Stimulated activated CD4-positive, alpha-beta T cell treated with anti-CD3 and anti-CD28 coated beads, Interleukin-2, amount 100 ng/mL, for 48 hours (primary cell): ENCODE results near the gene CACNA1E.

ENCODE experiments used
- DNase-seq, 2 donors: peaks; one replicate each; pipeline ENCODE4 v3.0.0-alpha.2; 2020

The CACNA1E gene

DNA sequence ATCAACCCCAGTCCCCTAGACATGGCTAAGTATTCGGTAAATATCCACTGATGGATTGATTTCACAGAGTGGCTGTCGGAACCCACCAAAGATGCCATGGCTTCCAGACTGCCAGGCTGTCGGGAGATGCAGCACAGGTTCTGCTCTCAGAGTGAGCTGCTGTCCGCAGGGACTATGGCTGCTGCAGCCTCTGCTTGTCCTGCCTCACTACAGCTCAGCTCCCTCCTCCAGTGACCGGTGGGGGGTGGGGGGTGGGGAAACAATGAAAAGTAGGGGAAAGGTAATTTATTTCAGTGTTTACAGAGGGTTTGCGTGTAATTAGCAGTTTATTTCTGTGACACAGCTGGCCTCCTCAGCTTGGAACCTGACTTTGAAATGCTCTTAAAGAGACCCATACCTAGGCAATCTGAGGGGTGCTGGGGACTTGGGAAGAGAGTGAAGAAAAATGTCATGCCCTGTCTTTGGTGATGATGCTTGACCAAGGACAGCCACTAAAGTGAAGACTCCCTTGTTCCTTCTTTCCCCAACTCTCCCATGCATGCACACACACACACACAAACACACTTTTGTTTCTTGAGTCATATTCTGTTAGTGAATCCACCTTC lies 109.0 kb downstream of the CACNA1E start:
- no peak for DNase-seq

- DNase-seq = no peak
These were observed 109.7 kb downstream of the CACNA1E start for GRCh38 chr1:181593042-181593441.

- no peak for DNase-seq
These were observed 111.2 kb downstream of the CACNA1E start for GRCh38 chr1:181594553-181594952.

DNA sequence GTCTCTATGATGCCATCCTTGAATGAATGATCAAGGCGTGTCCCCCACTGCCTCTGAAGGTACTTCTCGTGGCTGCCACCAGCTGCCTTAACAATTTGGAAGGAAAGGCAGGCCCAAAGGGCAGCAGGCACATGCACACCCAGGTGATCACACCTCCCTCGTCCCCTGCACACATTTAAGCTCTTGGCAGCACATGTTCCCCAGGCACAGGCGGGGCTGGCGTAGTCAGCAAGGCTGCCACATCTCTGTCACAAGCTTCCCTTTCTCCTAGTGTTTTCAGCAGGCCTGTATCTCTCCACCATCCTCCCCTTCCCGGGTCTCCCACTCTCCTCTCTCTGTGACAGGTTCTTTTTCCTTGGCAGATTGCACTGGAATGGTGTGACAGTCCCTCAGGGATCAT lies 111.9 kb downstream of the CACNA1E start:
- no peak for DNase-seq

GRCh38 chr1:181601186-181601950 lies 118.1 kb downstream of the CACNA1E start:
- DNase-seq = no peak

DNA sequence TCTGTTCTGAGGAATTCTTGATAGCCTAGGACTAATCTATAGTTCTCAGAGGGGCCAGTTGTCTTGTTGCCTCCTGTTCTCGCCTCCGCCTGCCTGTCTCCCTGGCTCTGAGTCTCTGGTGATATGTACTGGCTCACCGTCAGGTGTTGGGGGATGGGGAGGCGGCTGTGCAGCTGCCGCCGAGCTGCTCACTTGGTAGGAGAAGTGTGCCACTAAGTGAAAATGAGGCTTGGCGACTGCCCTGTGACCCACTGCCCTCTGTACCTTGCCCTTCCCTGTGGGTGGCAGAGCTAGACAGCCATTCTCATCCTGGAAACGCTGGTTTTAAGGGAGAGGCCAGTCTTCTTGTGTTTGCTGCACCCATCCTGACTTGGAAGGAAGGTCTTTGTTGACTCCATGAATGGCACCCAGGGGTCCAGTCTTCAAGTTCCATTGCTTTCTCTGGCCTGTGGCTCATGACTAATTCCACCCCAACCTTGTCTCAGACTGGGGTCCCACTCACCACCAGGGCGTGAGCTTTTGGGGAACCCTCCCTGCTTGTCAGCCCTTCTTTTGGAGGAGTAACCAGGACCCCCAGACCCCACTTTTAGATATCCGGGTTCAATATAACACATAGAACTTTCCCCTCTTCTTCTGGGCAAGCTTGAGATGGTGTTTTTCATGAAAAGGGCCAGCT lies 120.6 kb downstream of the CACNA1E start:
- no peak for DNase-seq

DNA sequence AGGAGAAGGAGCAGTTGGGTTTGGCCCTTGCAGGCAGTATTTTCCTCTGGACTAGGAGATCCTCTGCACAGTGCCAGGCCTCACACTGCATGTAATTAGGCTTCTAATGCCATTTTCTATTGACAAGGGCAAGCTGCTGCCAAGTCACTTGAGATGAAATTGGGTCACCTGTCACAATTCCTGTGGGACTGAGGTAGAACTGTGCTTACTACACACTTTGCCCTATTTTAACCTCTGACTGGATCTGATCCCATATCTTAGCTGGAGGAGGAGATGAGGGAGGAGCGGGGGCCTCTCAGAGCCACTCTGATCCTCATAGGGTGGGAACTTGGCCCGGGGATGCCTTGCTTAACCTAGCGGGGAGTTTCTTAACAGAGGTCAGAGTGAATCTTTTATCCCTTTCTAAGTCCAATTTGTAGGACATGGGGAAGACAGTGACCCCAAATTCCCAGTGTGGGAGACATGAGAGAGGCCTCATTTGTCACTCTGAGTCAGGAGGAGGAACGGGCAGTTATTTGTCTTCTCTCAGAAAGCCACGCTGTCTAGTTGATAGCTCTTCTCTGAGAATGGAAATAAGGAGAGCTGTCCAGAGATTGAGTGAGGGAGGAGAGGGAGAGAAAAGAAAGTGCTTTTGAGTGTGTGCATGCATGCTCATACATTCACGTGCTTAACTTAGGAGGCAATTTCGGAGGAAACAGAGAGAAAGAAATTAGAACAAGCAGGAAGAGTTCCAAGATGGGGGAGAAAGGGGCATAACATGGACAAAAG lies 121.3 kb downstream of the CACNA1E start:
- no peak for DNase-seq

- no peak for DNase-seq
These were observed 124.2 kb downstream of the CACNA1E start for GRCh38 chr1:181607524-181607923.

DNA sequence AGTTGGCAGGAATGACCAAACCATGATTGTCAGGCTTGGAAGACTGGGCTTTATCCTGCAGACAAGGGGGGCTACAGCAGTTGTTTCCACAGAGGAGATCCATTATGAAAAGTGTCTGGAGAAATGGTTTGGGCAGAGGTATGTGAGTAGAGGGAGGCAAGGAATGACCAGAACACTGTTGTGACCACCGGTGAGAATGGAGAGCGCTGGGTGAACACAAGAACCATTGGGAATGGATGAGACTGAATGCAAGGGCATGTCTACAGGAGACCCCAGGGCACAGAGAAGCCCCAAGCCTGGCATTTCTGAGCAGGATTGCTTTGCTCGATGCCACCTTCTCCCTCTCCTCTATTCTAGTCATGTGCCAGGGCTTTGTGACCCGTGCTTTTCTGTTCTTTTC lies 125.1 kb downstream of the CACNA1E start:
- DNase-seq = no peak

DNA sequence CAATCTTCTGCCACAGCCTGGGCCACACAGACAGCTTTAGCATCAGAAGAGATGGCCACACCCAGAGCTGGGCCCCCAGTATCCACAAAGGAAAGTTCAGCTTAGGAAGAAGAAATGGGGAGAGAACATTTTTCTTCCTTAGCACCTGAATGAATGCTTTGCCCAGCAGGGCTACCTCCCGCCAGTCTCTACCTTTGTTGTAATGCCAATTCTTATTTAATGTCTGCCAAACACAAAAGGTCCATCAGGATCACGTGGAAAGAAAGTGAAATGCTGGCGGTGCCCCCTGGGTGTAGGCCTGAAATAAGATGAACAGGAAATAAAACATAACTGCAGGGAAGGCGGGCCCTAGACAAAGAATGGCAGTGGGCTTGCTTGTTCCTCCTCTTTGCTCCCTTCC lies 125.6 kb downstream of the CACNA1E start:
- DNase-seq = no peak

GRCh38 chr1:181612100-181612499 lies 128.8 kb downstream of the CACNA1E start:
- DNase-seq = no peak

GRCh38 chr1:181618559-181618958 lies 135.2 kb downstream of the CACNA1E start:
- no peak for DNase-seq

DNA sequence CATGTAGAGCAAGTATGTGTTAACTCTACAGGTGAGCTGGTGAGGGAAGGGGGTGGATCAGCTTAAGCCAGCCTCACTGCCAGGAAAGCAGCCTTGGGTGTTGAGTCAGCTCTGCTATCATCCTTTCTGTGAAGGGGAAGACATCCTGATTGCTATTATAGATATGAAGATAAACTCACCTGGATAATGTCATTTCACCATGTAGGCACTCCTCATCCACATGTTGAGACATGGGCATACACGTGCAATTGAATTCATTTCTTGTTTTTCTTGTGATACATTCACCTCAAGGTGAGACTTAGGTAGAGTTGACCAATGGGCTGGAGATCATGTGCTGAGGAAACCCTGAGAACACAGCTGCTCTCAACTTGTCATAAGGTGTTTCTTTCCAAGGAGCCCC lies 136.9 kb downstream of the CACNA1E start:
- DNase-seq = no peak

GRCh38 chr1:181623850-181624249 lies 140.5 kb downstream of the CACNA1E start:
- no peak for DNase-seq

- no peak for DNase-seq
These were observed 143.1 kb downstream of the CACNA1E start for GRCh38 chr1:181626279-181626938.

DNA sequence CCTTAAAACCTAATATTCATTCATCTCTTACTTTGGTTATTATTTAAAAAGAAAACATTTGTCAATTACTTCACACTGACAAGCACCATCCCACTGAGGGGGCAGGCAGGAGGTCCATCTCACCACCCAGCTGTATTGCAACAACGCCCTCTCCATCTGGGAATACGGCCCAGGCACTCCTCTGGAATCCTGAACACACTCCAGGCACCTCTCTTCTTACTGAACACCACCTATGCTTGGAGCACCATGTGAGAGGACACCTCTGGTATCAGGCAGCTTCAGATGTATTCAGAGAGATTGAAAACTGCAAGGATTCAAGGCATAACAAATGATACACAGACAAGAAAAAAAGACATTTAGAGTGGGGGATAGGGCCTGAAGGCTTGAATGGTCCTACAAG lies 147.1 kb downstream of the CACNA1E start:
- no peak for DNase-seq

GRCh38 chr1:181630838-181631237 lies 147.5 kb downstream of the CACNA1E start:
- no peak for DNase-seq

- no peak for DNase-seq
These were observed 149.2 kb downstream of the CACNA1E start for GRCh38 chr1:181632492-181632891.

- no peak for DNase-seq
These were observed 149.6 kb downstream of the CACNA1E start for GRCh38 chr1:181632960-181633359.

DNA sequence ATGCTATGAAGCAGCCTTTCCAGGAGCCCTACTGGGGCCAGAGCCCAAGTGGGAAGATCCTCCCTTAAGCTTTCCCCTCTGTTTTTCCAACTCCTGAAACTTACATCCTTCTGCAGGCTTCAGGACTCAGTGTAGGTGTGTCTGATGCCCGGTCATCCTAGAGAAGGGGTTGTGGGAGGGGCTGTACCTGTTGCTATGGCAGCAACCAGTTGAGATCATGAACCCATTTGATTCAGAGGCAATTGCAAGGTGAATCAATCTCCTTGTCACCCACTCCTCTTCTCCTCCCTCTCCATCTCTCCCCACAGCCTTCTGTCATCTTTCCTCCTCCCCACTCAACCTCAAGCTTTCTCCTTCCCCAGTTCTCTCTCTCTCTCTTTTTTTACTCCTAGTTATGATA lies 151.8 kb downstream of the CACNA1E start:
- DNase-seq = no peak

DNA sequence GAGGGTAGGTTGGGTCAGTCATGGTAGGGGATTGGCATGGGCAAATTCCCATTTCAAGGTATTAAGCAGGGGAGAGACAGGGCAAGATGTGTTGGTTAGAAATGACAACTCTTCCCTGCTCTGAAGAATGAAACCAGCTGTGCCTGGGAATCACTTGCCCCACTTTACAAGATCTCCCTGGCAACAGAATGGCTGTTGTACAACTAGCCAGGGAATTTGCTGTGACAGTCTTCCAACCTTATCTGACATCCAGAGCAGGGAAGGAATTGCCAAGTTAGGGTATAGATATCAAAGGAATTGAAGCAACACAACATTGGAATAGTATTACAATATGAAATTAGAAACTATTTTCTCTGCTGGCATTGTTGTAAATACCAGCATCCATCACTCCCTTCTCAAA lies 154.7 kb downstream of the CACNA1E start:
- DNase-seq = no peak

- no peak for DNase-seq
These were observed 157.6 kb downstream of the CACNA1E start for GRCh38 chr1:181640956-181641355.

DNA sequence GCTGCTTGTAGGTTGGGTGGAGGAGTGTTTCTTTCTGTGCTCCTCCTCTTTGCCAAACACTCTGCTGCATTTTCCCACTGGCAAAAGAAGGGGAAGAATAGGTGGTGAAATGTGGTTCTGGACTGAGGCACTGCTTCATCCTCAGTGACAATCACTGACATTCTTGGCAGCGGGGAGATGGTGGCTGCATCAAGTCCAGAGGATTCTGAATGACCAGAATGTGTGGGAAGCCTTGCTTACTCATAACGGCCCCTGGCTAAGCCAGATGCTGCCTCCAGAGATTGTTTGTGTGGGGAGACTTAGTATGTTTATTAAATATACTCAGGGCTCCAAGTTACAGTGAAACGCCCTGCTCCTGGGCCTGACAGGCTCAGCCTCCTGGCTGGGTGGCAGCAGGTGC lies 160.3 kb downstream of the CACNA1E start:
- DNase-seq = no peak
